Measurements from ENCODE around the gene POFUT1. TPM values are rescaled to one million over a fixed set of nuclear protein-coding genes. Genes with fewer than 3 reads are reported as not detected.
A peak's percentile ranks its signal among the peaks of the same experiment; 100 is the strongest.

Gene POFUT1
- total RNA-seq, result 10 to 100 TPM; 11.2 to 47.1 (median 23.3) TPM

GRCh38 chr20:32207626-32208498 lies at the start of gene POFUT1, which contains the start of gene PLAGL2:
Gene POFUT1, plus strand, starts transcription at chr20:32207880. Its CDS starts 62 bp downstream, at chr20:32207942.
Gene PLAGL2, minus strand, starts transcription at chr20:32207743. Its CDS starts 5,565 bp downstream, at chr20:32202178.
- Histone ChIP-seq H3K4me3 (peak within 1 kb of the TSS; percentile 89 to 97), H3K4me1 (peaks cover 4 to 12% of the 10 kb centered on the region in 2 donors), H3K36me3 (no peaks in the 10 kb centered on the region), H3K27ac (peak within 1 kb of the TSS; percentile 86 to 91), H3K27me3 (no peaks in the 10 kb centered on the region), H3K9me3 (no peaks in the 10 kb centered on the region)
- intact Hi-C loops (cut with DNase I; ENCODE audit: low total_unique reads), result no loop called here
- DNase-seq, result peak; percentile 82 to 90
- TF ChIP-seq POLR2A (IDR thresholded peaks at IDR 0.05) (peak; percentile 74 to 80), CTCF (IDR thresholded peaks at IDR 0.05) (peak; percentile 17 to 32 (median 24))

GRCh38 chr20:32158351-32158750 lies 49.3 kb upstream of the POFUT1 start:
- no peaks in the 10 kb centered on the region for H3K9me3 ChIP-seq
- intact Hi-C loops (cut with DNase I; ENCODE audit: low total_unique reads), result no loop called here
- H3K36me3 ChIP-seq, result no peaks in the 10 kb centered on the region
- no peak overlapping the region for H3K27ac ChIP-seq
- DNase-seq, result no peak
- TF ChIP-seq CTCF (IDR thresholded peaks at IDR 0.05) (no peak), POLR2A (IDR thresholded peaks at IDR 0.05) (no peak)
- no peaks in the 10 kb centered on the region for H3K27me3 ChIP-seq
- H3K4me1 ChIP-seq, result no peaks in the 10 kb centered on the region
- no peak overlapping the region for H3K4me3 ChIP-seq

- no peak for DNase-seq
These were observed 48.6 kb upstream of the POFUT1 start for GRCh38 chr20:32158943-32159660.

DNA sequence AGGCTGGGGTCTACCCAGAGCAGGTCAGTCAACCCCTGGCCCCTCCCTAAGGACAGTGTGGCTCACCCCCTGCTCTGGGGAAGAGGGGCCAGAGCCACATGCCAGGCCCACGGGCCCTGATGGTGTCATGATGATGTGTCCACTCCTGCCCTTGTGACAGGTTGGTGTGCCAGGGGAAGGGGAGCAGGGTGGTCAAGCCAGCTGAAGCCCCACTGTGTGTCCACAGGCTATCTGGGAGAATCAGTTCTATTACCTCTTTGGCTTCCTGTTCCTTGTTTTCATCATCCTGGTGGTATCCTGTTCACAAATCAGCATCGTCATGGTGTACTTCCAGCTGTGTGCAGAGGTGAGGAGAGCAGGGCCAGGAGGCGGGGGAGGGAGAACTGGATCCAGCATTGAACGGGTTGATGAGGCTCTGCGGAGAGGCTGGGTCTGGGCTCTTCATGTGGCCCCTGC lies 47.9 kb upstream of the POFUT1 start:
- H3K4me1 ChIP-seq, result no peaks in the 10 kb centered on the region
- H3K27me3 ChIP-seq, result no peaks in the 10 kb centered on the region
- H3K27ac ChIP-seq, result no peak overlapping the region
- no peaks in the 10 kb centered on the region for H3K36me3 ChIP-seq
- DNase-seq, result no peak
- H3K9me3 ChIP-seq, result no peaks in the 10 kb centered on the region
- no peak overlapping the region for H3K4me3 ChIP-seq
- intact Hi-C loops (cut with DNase I; ENCODE audit: low total_unique reads), result no loop called here
- no peak for TF ChIP-seq CTCF (IDR thresholded peaks at IDR 0.05)
- TF ChIP-seq POLR2A (IDR thresholded peaks at IDR 0.05), result no peak

More at GRCh38 chr20:32158943-32159660, 48.6 kb upstream of the POFUT1 start:
- no peaks in the 10 kb centered on the region for H3K9me3 ChIP-seq
- no peak overlapping the region for H3K27ac ChIP-seq
- H3K4me3 ChIP-seq, result no peak overlapping the region
- intact Hi-C loops (cut with DNase I; ENCODE audit: low total_unique reads), result no loop called here
- H3K27me3 ChIP-seq, result no peaks in the 10 kb centered on the region
- H3K4me1 ChIP-seq, result no peaks in the 10 kb centered on the region
- no peaks in the 10 kb centered on the region for H3K36me3 ChIP-seq
- TF ChIP-seq POLR2A (IDR thresholded peaks at IDR 0.05) (no peak), CTCF (IDR thresholded peaks at IDR 0.05) (no peak)

Data from uterus (tissue), 4 donors.